Pancreas (tissue), 10 donors: ENCODE measurements around the gene DEF6. TPM values are rescaled to one million over a fixed set of nuclear protein-coding genes. Genes with fewer than 3 reads are reported as not detected.
A peak's percentile ranks its signal among the peaks of the same experiment; 100 is the strongest.

Experiments used
- ATAC-seq, 4 donors: fragments of 200-7000 bp; cut with Tn5 transposase; one replicate each; pipeline versions ENCODE4 v1.8.0 to v1.9.1; 2020; ENCODE audit warnings: mild to moderate bottlenecking in 4 of 4, moderate library complexity in 4 of 4
- DNase-seq, 6 donors: peaks; one replicate each; pipeline ENCODE4 v3.0.0-alpha.2; 2020
- FAIRE-seq: peaks from 2 replicates; lab custom pipeline; 2012; peaks lifted over from hg19 to GRCh38; lab: Jason Lieb, UNC
- H3K27ac ChIP-seq, 4 donors: fragments of 200-600 bp; sonication (generic); 1 replicate in 3 of 4; 2 replicates in 1 of 4; pipeline versions ENCODE4 v1.5.0 to v1.8.0; 2020
- H3K27me3 ChIP-seq, 4 donors: fragments of 200-600 bp; one replicate each; pipeline ENCODE4 v1.8.0; 2021
- H3K36me3 ChIP-seq, 3 donors: fragments of 200-600 bp; sonication (generic) in 1 of 3; one replicate each; pipeline versions ENCODE4 v1.5.0 to v1.8.0; 2020 to 2021
- H3K4me1 ChIP-seq, 3 donors: fragments of 200-600 bp; one replicate each; pipeline ENCODE4 v1.8.0; 2021
- H3K4me3 ChIP-seq, 4 donors: fragments of 200-600 bp; sonication (generic) in 2 of 4; one replicate each; pipeline versions ENCODE4 v1.5.0 to v1.8.0; 2020 to 2021
- H3K9me3 ChIP-seq, 4 donors: fragments of 200-600 bp; one replicate each; pipeline ENCODE4 v1.8.0; 2021
- CTCF ChIP-seq, 4 donors: fragments of 200-600 bp; sonication (generic) in 3 of 4; IDR thresholded peaks; one replicate each; pipeline versions ENCODE4 v1.5.0 to v1.8.0; 2021; ENCODE audit warnings: antibody characterized with exemption in 4 of 4
- WGBS, 2 donors: extraction: QIAGEN DNeasy Blood & Tissue Kit; methylation state at CpG; one replicate each; pipeline ENCODE4 v1.1.7; 2013; 5-methylcytosine and 5-hydroxymethylcytosine counted together
- intact Hi-C, 3 donors: fragments of 100-400 bp; cut with DNase I; formaldehyde crosslinking; loops; one replicate each; pipeline versions ENCODE4 v1.11.1 to v1.14.2; 2022
- polyA plus RNA-seq, 2 donors: library from polyadenylated mRNA; stranded (reverse); fragments of 200-250 nt; gene quantifications; one replicate each; pipeline ENCODE4 v1.2.3, GENCODE V29; 2013
- total RNA-seq, 6 donors: library from RNA; stranded (reverse); fragmentation: NEBNext Ultra II Directional in 4 of 6; extraction: Animal tissue kit (Norgen Biotek cat#: 25700) in 4 of 6; gene quantifications; one replicate each; pipeline versions ENCODE4 v1.2.1 to v1.2.4, GENCODE V29; 2021 to 2023
- donor health status: healthy with polysubstance abuse.
- donor health status: DM: no; HTN: no; CAD: no; lungs with moderate emphysema.
- donor health status: DM: no; HTN: no; CAD: no.
- donor health status: control.
- donor health status: control.
- donor health status: Bipolar disorder and iron deficiency.
- donor health status: DM: yes; HTN: yes; CAD: no.
- donor health status: DM: no; HTN: no; CAD: no.
- donor health status: DM: no; HTN: no; CAD: no.
- donor health status: DM: yes; HTN: yes; CAD: no.

The DEF6 gene
- total and polyA plus RNA-seq, 8 donors: 9.4 to 40.6 (median 13.6) TPM

GRCh38 chr6:35253249-35253648 lies 44.4 kb upstream of the DEF6 start:
- H3K36me3 ChIP-seq: no peaks in the 10 kb centered on the region
- H3K27me3 ChIP-seq: no peaks in the 10 kb centered on the region
- no peak overlapping the region for H3K4me3 ChIP-seq
- DNase-seq (no peak), FAIRE-seq (no peak), ATAC-seq (no peak)
- H3K9me3 ChIP-seq: no peaks in the 10 kb centered on the region
- TF ChIP-seq CTCF (IDR thresholded peaks at IDR 0.05): no peak
- intact Hi-C loops: no loop called here
- 92 to 95% methylated on average over 1 of the region's 1 CpG for WGBS, 2 donors
- no peak overlapping the region for H3K27ac ChIP-seq
- peaks cover 0 to under 1% (median 0%) of the 10 kb centered on the region in 3 donors for H3K4me1 ChIP-seq

GRCh38 chr6:35258336-35258735 lies 39.3 kb upstream of the DEF6 start:
- peak overlapping the region in 1 of 4 donors; percentile 94 for H3K27ac ChIP-seq
- no peak for TF ChIP-seq CTCF (IDR thresholded peaks at IDR 0.05)
- DNase-seq (no peak), FAIRE-seq (no peak), ATAC-seq (no peak)
- no peaks in the 10 kb centered on the region for H3K9me3 ChIP-seq
- peaks cover 0 to 13% (median 0%) of the 10 kb centered on the region in 3 donors for H3K4me1 ChIP-seq
- H3K27me3 ChIP-seq: no peaks in the 10 kb centered on the region
- intact Hi-C loops: no loop called here
- H3K36me3 ChIP-seq: no peaks in the 10 kb centered on the region
- 36 to 40% methylated on average over 7 of the region's 7 CpGs for WGBS, 2 donors
- H3K4me3 ChIP-seq: peak overlapping the region in 3 of 4 donors; percentile 77 to 97 (median 89)

GRCh38 chr6:35258858-35259193 lies 38.8 kb upstream of the DEF6 start:
- FAIRE-seq: no peak
- H3K4me3 ChIP-seq: peak overlapping the region; percentile 77 to 97 (median 91)
- peak in 1 of 6 donors; percentile 59 for DNase-seq
- no peaks in the 10 kb centered on the region for H3K36me3 ChIP-seq
- no peak for TF ChIP-seq CTCF (IDR thresholded peaks at IDR 0.05)
- H3K4me1 ChIP-seq: peaks cover 0 to 13% (median 0%) of the 10 kb centered on the region in 3 donors
- intact Hi-C loops: no loop called here
- H3K9me3 ChIP-seq: no peaks in the 10 kb centered on the region
- peak in 2 of 4 donors; percentile 2 to 22 for ATAC-seq
- WGBS, 2 donors: 0% methylated on average over 20 of the region's 20 CpGs
- H3K27me3 ChIP-seq: no peaks in the 10 kb centered on the region
- H3K27ac ChIP-seq: peak overlapping the region; percentile 53 to 94 (median 92)

GRCh38 chr6:35259194-35259947 lies 38.2 kb upstream of the DEF6 start, which contains the start of gene ZNF76:
ZNF76 (plus strand) TSS chr6:35259735; CDS start chr6:35281152, 21,417 bp downstream.
- Histone ChIP-seq H3K4me3 (peak within 1 kb of the TSS; percentile 77 to 97 (median 91)), H3K9me3 (no peaks in the 10 kb centered on the region), H3K4me1 (peaks cover 0 to 13% (median 0%) of the 10 kb centered on the region in 3 donors), H3K27ac (peak within 1 kb of the TSS; percentile 91 to 96 (median 94)), H3K36me3 (no peaks in the 10 kb centered on the region), H3K27me3 (no peaks in the 10 kb centered on the region)
- intact Hi-C loops: no loop called here
- no peak for FAIRE-seq
- WGBS, 2 donors: 0 to 1% methylated on average over 61 to 82 of the region's 82 CpGs
- peak; percentile 90 to 96 (median 96) for ATAC-seq
- TF ChIP-seq CTCF (IDR thresholded peaks at IDR 0.05): no peak
- DNase-seq: peak; percentile 98 to 100 (median 99)
